Suprapubic skin (tissue), 4 donors: ENCODE measurements around the gene OTUD6A. TPM values are rescaled to one million over a fixed set of nuclear protein-coding genes. Genes with fewer than 3 reads are reported as not detected.

Experiments
- DNase-seq, 2 donors: peaks; one replicate each; pipeline ENCODE4 v3.0.0-alpha.2; 2019; ENCODE audit warnings: low spot score in 2 of 2
- H3K27ac ChIP-seq: fragments of 200-600 bp; sonication (generic); one replicate; pipeline ENCODE4 v1.5.1; 2019
- H3K27me3 ChIP-seq: fragments of 200-600 bp; sonication (generic); one replicate; pipeline ENCODE4 v1.5.1; 2019
- H3K36me3 ChIP-seq: fragments of 200-600 bp; sonication (generic); one replicate; pipeline ENCODE4 v1.5.1; 2019
- H3K4me1 ChIP-seq: fragments of 200-600 bp; sonication (generic); one replicate; pipeline ENCODE4 v1.5.1; 2019
- H3K4me3 ChIP-seq: fragments of 200-600 bp; sonication (generic); one replicate; pipeline ENCODE4 v1.5.1; 2019; ENCODE audit warnings: mild to moderate bottlenecking
- H3K9me3 ChIP-seq: fragments of 200-600 bp; sonication (generic); one replicate; pipeline ENCODE4 v1.5.1; 2019
- CTCF ChIP-seq, 2 donors: fragments of 200-600 bp in 1 of 2; fragments of 450-650 bp in 1 of 2; sonication (generic) in 1 of 2; IDR thresholded peaks; one replicate each; pipeline ENCODE4 v1.5.1; 2016 to 2019; ENCODE audit warnings: antibody characterized with exemption in 2 of 2, mild to moderate bottlenecking in 1 of 2, moderate library complexity in 1 of 2
- EP300 ChIP-seq: sonication (generic); formaldehyde crosslinking; IDR thresholded peaks from one replicate; pipeline ENCODE4 v1.6.1; 2017; ENCODE audit warnings: antibody characterized with exemption
- POLR2A ChIP-seq, 2 donors: fragments of 450-650 bp; IDR thresholded peaks; one replicate each; pipeline ENCODE4 v1.6.1; 2017; ENCODE audit warnings: antibody characterized with exemption in 2 of 2, mild to moderate bottlenecking in 2 of 2, moderate library complexity in 2 of 2
- POLR2AphosphoS5 ChIP-seq, 3 donors: sonication (generic); formaldehyde crosslinking; IDR thresholded peaks; one replicate each; pipeline ENCODE4 v1.6.1; 2017; ENCODE audit warnings: antibody characterized with exemption in 3 of 3
- WGBS: methylation state at CpG from one replicate; pipeline ENCODE4 v1.1.5; 2018; 5-methylcytosine and 5-hydroxymethylcytosine counted together
- total RNA-seq, 4 donors: library from RNA; depleted of rRNA; stranded (reverse); fragments of >200 nt; gene quantifications; one replicate each; pipeline ENCODE4 v1.1.0, GENCODE V29; 2016

The OTUD6A gene
- total RNA-seq, 4 donors from 2014 or later, result not detected

DNA sequence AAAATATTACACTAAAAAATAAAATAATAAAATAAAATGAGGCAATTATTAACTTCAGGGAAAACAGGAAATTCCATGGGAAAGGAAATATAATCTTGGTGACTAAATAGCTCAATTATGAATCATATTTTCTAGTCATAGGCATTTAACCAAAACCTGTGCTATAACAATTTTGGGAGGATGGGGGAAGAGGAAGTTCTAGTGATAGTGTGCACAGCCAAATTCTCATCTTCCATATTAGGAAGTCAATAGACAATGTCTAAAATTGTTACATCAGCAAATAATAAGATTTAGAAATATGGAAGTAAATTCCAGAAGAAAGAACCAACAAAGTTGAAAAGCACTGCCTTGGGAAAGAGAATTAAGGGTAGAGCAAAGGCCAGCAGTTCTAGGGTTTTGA lies 15.3 kb upstream of the OTUD6A start:
- TF ChIP-seq POLR2A (IDR thresholded peaks at IDR 0.05) (no peak), CTCF (IDR thresholded peaks at IDR 0.05) (no peak), EP300 (no peak), POLR2AphosphoS5 (IDR thresholded peaks at IDR 0.05) (no peak)
- Histone ChIP-seq H3K27ac (no peak overlapping the region), H3K36me3 (no peaks in the 10 kb centered on the region), H3K27me3 (no peaks in the 10 kb centered on the region), H3K4me3 (no peak overlapping the region), H3K9me3 (no peaks in the 10 kb centered on the region), H3K4me1 (no peaks in the 10 kb centered on the region)
- DNase-seq, result no peak

- no peak for DNase-seq
- no peak overlapping the region for H3K27ac ChIP-seq
- no peaks in the 10 kb centered on the region for H3K27me3 ChIP-seq
- no peaks in the 10 kb centered on the region for H3K9me3 ChIP-seq
- WGBS, result 78% methylated on average over 3 of the region's 3 CpGs
- TF ChIP-seq EP300, result no peak
- no peak for TF ChIP-seq POLR2AphosphoS5 (IDR thresholded peaks at IDR 0.05)
- TF ChIP-seq CTCF (IDR thresholded peaks at IDR 0.05), result no peak
- no peak for TF ChIP-seq POLR2A (IDR thresholded peaks at IDR 0.05)
- H3K4me3 ChIP-seq, result no peak overlapping the region
- no peaks in the 10 kb centered on the region for H3K4me1 ChIP-seq
- no peaks in the 10 kb centered on the region for H3K36me3 ChIP-seq
These were observed 12.9 kb upstream of the OTUD6A start for GRCh38 chrX:70049406-70049805.

GRCh38 chrX:70049925-70050324 lies 12.3 kb upstream of the OTUD6A start, which contains the start of gene AWAT2:
Gene AWAT2 (minus strand): TSS chrX:70049938. CDS start chrX:70049932, 6 bp downstream.
- DNase-seq, result no peak
- H3K4me1 ChIP-seq, result no peaks in the 10 kb centered on the region
- H3K9me3 ChIP-seq, result no peaks in the 10 kb centered on the region
- H3K27ac ChIP-seq, result no peak within 1 kb of the TSS
- H3K36me3 ChIP-seq, result no peaks in the 10 kb centered on the region
- H3K27me3 ChIP-seq, result no peaks in the 10 kb centered on the region
- WGBS, result 73% methylated on average over 4 of the region's 4 CpGs
- TF ChIP-seq CTCF (IDR thresholded peaks at IDR 0.05), result no peak
- no peak within 1 kb of the TSS for H3K4me3 ChIP-seq

DNA sequence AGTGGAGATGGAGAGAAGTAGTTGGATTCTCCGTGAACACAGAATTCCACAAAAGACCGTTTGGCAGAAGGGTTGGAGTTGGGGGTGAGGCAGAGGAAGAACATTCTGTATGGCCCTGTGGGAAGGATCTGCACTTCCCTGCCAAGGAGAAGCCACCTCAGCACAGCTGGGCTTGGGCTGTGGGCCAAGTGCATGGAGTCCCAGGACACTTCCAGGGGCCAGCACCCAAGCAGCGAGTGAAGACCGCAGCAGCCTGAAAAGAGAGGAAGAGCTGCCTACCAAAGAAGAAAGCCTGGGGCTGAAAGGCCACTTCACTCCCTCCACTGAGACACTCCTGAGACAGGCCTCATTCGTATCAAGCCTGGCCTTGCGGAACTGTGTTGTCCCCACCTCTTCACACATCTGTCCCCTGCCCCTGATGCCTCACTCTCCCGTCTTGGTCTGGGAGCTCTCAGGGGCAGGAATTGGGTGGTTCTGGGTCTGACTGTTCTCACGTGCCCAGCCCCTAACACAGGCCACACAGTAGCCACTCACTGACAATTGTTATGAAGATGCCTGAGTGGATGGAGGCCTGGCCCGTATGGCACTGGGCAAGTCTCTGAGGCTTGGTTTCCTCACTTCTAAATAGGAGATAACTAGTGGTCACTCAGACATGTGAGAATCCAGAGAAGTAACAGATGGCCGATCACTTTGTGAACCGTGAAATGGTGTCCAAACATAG lies 9.2 kb upstream of the OTUD6A start:
- no peaks in the 10 kb centered on the region for H3K9me3 ChIP-seq
- H3K4me3 ChIP-seq, result no peak overlapping the region
- H3K27ac ChIP-seq, result no peak overlapping the region
- 84% methylated on average over 8 of the region's 11 CpGs for WGBS
- no peaks in the 10 kb centered on the region for H3K36me3 ChIP-seq
- no peaks in the 10 kb centered on the region for H3K27me3 ChIP-seq
- no peak for DNase-seq
- H3K4me1 ChIP-seq, result no peaks in the 10 kb centered on the region
- no peak for TF ChIP-seq CTCF (IDR thresholded peaks at IDR 0.05)
- no peak for TF ChIP-seq POLR2AphosphoS5 (IDR thresholded peaks at IDR 0.05)
- TF ChIP-seq POLR2A (IDR thresholded peaks at IDR 0.05), result no peak
- TF ChIP-seq EP300, result no peak

DNA sequence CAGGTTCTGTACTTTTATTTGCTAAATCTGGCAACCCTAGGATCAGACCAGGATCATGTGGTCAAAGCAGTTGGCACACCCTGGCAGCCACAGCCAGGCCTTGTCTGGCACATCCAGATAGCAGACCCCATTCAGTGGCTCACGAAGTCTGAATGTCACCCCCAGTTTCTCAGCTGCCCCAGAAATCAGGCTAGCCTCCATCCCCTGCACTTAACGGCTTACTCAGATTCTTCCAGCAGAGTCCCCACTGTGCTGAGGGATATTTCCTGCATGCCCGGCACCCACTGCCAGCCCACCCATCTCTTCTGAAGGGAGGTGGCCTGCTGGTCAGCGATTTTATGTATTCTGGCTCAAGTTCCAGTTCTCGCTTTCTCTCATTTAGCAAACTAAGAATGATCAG lies 7.9 kb upstream of the OTUD6A start:
- H3K4me3 ChIP-seq, result no peak overlapping the region
- no peak overlapping the region for H3K27ac ChIP-seq
- H3K27me3 ChIP-seq, result no peaks in the 10 kb centered on the region
- H3K4me1 ChIP-seq, result no peaks in the 10 kb centered on the region
- no peaks in the 10 kb centered on the region for H3K36me3 ChIP-seq
- TF ChIP-seq CTCF (IDR thresholded peaks at IDR 0.05) (no peak), POLR2AphosphoS5 (IDR thresholded peaks at IDR 0.05) (no peak), POLR2A (IDR thresholded peaks at IDR 0.05) (no peak), EP300 (no peak)
- WGBS, result 75% methylated on average over 5 of the region's 5 CpGs
- no peaks in the 10 kb centered on the region for H3K9me3 ChIP-seq
- DNase-seq, result no peak
